ENCODE data around the gene PTGFRN.

The PTGFRN gene

DNA sequence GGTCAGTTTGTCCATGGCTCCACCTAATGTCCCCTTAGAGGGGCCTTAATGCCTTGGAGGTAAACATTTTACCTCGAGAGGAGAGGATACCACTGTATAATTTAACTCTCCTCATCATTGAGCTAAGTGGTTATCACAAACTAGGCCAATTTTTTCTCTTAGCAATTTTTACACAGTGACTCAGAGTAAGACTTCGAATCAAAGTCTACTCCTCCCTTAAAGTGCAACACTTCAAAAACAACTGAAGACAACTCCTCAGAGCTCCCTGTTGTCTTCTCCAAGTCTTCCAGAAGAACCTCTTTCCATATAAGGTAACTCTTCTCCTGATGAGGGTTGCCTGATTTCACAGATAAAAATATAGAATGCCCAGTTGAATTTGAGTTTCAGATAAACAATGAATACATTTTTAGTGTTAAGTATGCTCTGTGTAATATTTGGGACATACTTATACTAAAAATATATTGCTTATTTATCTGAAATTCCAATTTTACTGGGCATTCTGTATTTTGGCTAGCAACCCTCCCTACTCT, 4.9 kb upstream of the PTGFRN start:
- Histone ChIP-seq H3K4me3 (ENCODE audit: low read length in 2 of 2) (no peak overlapping the region), H3K9ac (ENCODE audit: low read depth in 1 of 2, low read length in 2 of 2) (no peak overlapping the region), H3K27me3 (ENCODE audit: control insufficient read depth in 2 of 2, insufficient read depth in 2 of 2, low read length in 2 of 2) (no peaks in the 10 kb centered on the region), H3K9me3 (ENCODE audit: control insufficient read depth in 2 of 2, low read length in 2 of 2) (no peaks in the 10 kb centered on the region), H3K36me3 (ENCODE audit: control insufficient read depth in 2 of 2, insufficient read depth in 2 of 2, low read length in 2 of 2) (no peaks in the 10 kb centered on the region), H3K4me1 (ENCODE audit: control insufficient read depth in 2 of 2, insufficient read depth in 2 of 2, low read length in 2 of 2) (peaks cover 3 to 4% of the 10 kb centered on the region in 2 donors), H3K27ac (ENCODE audit: low read depth in 2 of 2, low read length in 2 of 2) (no peak overlapping the region)

DNA sequence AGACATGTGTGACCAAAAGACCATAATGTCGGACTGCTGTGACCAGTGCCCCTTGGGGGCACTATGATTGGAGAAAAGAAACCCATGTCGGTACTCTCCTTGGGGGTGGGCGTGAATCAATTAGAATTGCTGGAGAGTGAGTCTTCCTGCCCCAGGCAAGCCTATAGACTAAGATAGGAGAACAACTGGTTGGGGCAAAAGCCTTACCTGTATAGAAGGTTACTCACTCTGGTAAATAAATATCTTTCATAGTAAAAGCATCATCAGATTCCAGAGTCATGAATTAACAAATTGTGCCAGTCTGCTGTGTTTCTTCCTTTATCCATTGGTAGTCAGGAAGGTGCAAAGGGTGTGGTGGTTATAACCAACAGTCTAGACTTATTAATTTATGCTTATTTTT, 2.9 kb upstream of the PTGFRN start:
- Histone ChIP-seq H3K4me1 (ENCODE audit: control insufficient read depth in 2 of 2, insufficient read depth in 2 of 2, low read length in 2 of 2) (peaks cover 13% of the 10 kb centered on the region in 2 donors), H3K9ac (ENCODE audit: low read depth in 1 of 2, low read length in 2 of 2) (no peak overlapping the region), H3K27me3 (ENCODE audit: control insufficient read depth in 2 of 2, insufficient read depth in 2 of 2, low read length in 2 of 2) (no peaks in the 10 kb centered on the region), H3K9me3 (ENCODE audit: control insufficient read depth in 2 of 2, low read length in 2 of 2) (no peaks in the 10 kb centered on the region), H3K4me3 (ENCODE audit: low read length in 2 of 2) (no peak overlapping the region), H3K36me3 (ENCODE audit: control insufficient read depth in 2 of 2, insufficient read depth in 2 of 2, low read length in 2 of 2) (no peaks in the 10 kb centered on the region), H3K27ac (ENCODE audit: low read depth in 2 of 2, low read length in 2 of 2) (no peak overlapping the region)

DNA sequence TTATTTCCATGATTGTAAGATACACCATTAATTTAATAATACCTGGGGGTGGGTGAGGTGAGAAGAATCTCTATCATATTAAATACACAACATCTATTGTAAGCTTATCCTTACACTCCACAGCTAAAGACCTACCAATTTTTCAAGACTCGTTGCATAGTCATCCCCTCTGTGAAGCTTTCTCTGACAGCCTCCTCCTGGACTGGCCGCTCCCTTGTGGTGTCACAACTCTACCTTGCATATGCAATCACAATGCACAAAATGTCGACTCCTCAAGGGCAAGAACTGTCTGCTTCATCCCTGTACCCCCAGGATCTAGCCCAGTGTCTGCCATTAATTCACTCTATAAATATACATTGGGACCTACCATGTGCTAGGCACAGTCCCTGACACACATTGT, 2.4 kb upstream of the PTGFRN start:
- Histone ChIP-seq H3K36me3 (ENCODE audit: control insufficient read depth in 2 of 2, insufficient read depth in 2 of 2, low read length in 2 of 2) (no peaks in the 10 kb centered on the region), H3K27ac (ENCODE audit: low read depth in 2 of 2, low read length in 2 of 2) (no peak overlapping the region)

DNA sequence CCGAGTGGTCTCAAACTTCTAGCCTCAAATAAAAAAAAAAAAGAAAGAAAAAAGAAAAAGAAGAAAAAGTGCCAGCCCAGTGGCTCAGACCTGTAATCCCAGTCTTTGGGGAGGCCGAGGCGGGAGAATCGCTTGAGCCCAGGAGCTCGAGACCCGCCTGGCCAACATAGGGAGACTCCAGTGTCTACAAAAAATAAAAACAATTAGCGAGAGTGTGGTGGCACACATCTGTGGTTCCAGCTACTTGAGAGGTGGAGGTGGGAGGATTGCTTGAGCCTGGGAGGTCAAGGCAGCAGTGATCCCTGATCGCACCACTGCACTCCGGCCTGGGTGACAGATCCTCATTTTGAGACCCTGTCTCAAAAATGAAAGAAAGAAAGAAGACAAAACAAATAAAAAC, 1.4 kb upstream of the PTGFRN start:
- no peak overlapping the region for H3K9ac ChIP-seq (ENCODE audit: low read depth in 1 of 2, low read length in 2 of 2)
- no peaks in the 10 kb centered on the region for H3K9me3 ChIP-seq (ENCODE audit: control insufficient read depth in 2 of 2, low read length in 2 of 2)
- no peak overlapping the region for H3K27ac ChIP-seq (ENCODE audit: low read depth in 2 of 2, low read length in 2 of 2)
- H3K36me3 ChIP-seq (ENCODE audit: control insufficient read depth in 2 of 2, insufficient read depth in 2 of 2, low read length in 2 of 2), result no peaks in the 10 kb centered on the region
- H3K4me1 ChIP-seq (ENCODE audit: control insufficient read depth in 2 of 2, insufficient read depth in 2 of 2, low read length in 2 of 2), result peaks cover 13 to 20% of the 10 kb centered on the region in 2 donors
- H3K27me3 ChIP-seq (ENCODE audit: control insufficient read depth in 2 of 2, insufficient read depth in 2 of 2, low read length in 2 of 2), result no peaks in the 10 kb centered on the region
- H3K4me3 ChIP-seq (ENCODE audit: low read length in 2 of 2), result no peak overlapping the region

More for the DNA sequence above, 2.4 kb upstream of the PTGFRN start:
- no peak overlapping the region for H3K9ac ChIP-seq (ENCODE audit: low read depth in 1 of 2, low read length in 2 of 2)
- H3K27me3 ChIP-seq (ENCODE audit: control insufficient read depth in 2 of 2, insufficient read depth in 2 of 2, low read length in 2 of 2), result no peaks in the 10 kb centered on the region
- H3K9me3 ChIP-seq (ENCODE audit: control insufficient read depth in 2 of 2, low read length in 2 of 2), result no peaks in the 10 kb centered on the region
- peaks cover 13 to 19% of the 10 kb centered on the region in 2 donors for H3K4me1 ChIP-seq (ENCODE audit: control insufficient read depth in 2 of 2, insufficient read depth in 2 of 2, low read length in 2 of 2)
- no peak overlapping the region for H3K4me3 ChIP-seq (ENCODE audit: low read length in 2 of 2)

DNA sequence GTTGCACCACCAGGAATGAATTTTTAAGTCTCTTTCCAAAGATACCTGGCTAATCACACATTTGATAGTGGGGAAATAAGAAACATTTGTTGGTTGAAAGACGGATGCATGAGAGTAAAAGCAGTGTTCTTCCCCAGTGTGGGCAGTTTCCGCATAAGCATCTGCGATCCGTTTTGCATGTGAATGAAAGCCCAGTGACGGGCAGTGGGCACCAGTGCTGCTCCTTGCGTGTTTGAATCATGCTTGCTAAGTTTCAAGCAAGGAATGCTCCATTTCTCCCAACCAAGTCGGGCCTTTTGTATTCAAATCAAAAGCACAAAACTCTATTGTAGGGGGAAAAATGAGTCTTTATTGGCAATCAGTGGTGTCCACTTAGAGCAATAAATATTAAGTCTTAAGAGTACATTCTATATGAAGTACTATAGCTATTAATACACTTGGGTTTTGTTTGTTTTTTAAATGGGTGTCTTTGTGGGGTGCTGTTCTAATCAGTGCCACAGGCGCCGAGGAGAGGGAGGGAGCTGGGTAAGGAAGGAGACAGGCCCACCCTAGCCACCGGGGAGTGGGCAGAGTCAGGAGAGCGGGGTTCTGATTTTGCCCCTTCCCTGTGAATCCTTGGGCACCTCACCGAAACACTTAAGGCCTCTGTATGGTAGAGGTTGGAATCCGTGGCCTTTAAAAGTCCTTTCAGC, 750 bp upstream of the PTGFRN start:
- H3K4me3 ChIP-seq (ENCODE audit: low read length in 2 of 2), result peak overlapping the region; percentile 74 to 86
- no peaks in the 10 kb centered on the region for H3K27me3 ChIP-seq (ENCODE audit: control insufficient read depth in 2 of 2, insufficient read depth in 2 of 2, low read length in 2 of 2)
- peaks cover 13 to 20% of the 10 kb centered on the region in 2 donors for H3K4me1 ChIP-seq (ENCODE audit: control insufficient read depth in 2 of 2, insufficient read depth in 2 of 2, low read length in 2 of 2)
- H3K27ac ChIP-seq (ENCODE audit: low read depth in 2 of 2, low read length in 2 of 2), result peak overlapping the region; percentile 79 to 81
- no peaks in the 10 kb centered on the region for H3K36me3 ChIP-seq (ENCODE audit: control insufficient read depth in 2 of 2, insufficient read depth in 2 of 2, low read length in 2 of 2)
- peak overlapping the region in 1 of 2 donors; percentile 82 for H3K9ac ChIP-seq (ENCODE audit: low read depth in 1 of 2, low read length in 2 of 2)
- no peaks in the 10 kb centered on the region for H3K9me3 ChIP-seq (ENCODE audit: control insufficient read depth in 2 of 2, low read length in 2 of 2)

DNA sequence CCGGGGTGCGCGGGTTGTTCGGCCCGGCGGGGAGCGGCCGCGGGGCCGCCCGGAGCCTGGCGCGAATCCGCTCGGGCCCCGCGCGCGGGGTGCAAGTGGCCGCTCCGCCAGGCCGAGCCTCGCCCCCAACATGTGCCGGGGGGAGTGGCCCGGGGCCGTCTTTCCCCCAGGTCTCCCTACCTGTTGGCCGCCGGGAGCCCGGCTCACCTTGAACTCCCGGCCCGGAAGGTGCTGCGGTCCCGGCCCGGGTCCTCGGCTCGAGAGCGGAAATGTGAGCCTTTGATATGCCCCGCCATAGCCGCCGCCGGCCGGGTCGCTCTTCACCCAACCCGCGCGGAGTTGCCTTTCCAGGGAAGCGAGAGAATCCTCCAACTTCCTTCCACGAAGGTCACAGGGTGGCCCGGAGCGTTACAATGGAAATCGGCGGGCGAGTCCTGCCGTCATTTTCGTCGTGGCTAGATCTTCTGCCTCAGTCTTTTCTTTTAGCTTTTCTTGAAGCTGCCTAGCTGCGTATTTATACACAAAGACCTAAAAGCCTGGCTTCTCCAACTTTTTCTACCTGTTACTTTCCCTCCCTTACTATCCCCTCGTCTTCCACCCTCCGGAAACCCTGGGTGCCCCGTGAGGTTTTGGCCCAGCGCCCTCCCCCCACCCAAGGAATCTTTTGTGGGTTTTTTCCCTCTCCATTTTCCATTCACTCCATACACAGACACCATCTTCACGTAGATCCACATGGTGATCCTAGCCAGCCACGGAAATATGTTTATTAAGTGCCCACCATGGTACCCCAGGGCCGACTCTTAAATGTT, 867 bp downstream of the PTGFRN start:
- Histone ChIP-seq H3K4me1 (ENCODE audit: control insufficient read depth in 2 of 2, insufficient read depth in 2 of 2, low read length in 2 of 2) (peaks cover 13 to 31% of the 10 kb centered on the region in 2 donors), H3K36me3 (ENCODE audit: control insufficient read depth in 2 of 2, insufficient read depth in 2 of 2, low read length in 2 of 2) (no peaks in the 10 kb centered on the region)

DNA sequence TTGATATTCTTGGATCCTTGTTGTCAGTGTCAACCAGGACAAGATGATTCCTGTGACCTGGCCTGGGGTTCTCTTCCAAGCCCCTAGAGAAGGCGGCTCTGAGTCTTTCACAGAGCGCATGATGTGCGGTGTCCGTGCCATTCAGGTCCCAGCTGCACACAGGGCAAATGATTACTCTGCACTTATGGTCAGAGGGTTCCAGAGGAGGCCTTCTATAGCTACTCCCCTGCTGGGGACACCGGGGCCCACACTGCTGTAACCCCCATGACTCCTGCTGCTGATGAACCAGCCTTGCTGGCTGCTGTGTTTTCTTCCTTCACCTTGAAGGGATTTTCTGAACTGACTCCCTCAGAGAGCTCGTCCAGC, 1.5 kb downstream of the PTGFRN start:
- Histone ChIP-seq H3K27ac (ENCODE audit: low read depth in 2 of 2, low read length in 2 of 2) (peak overlapping the region; percentile 79 to 81), H3K4me3 (ENCODE audit: low read length in 2 of 2) (peak overlapping the region; percentile 74 to 86), H3K27me3 (ENCODE audit: control insufficient read depth in 2 of 2, insufficient read depth in 2 of 2, low read length in 2 of 2) (no peaks in the 10 kb centered on the region), H3K4me1 (ENCODE audit: control insufficient read depth in 2 of 2, insufficient read depth in 2 of 2, low read length in 2 of 2) (peaks cover 13 to 37% of the 10 kb centered on the region in 2 donors), H3K9me3 (ENCODE audit: control insufficient read depth in 2 of 2, low read length in 2 of 2) (no peaks in the 10 kb centered on the region), H3K36me3 (ENCODE audit: control insufficient read depth in 2 of 2, insufficient read depth in 2 of 2, low read length in 2 of 2) (no peaks in the 10 kb centered on the region), H3K9ac (ENCODE audit: low read depth in 1 of 2, low read length in 2 of 2) (peak overlapping the region; percentile 80 to 82)

More for the DNA sequence above, 867 bp downstream of the PTGFRN start:
- H3K27ac ChIP-seq (ENCODE audit: low read depth in 2 of 2, low read length in 2 of 2), result peak overlapping the region; percentile 79 to 81
- no peaks in the 10 kb centered on the region for H3K9me3 ChIP-seq (ENCODE audit: control insufficient read depth in 2 of 2, low read length in 2 of 2)
- H3K9ac ChIP-seq (ENCODE audit: low read depth in 1 of 2, low read length in 2 of 2), result peak overlapping the region; percentile 80 to 82
- H3K4me3 ChIP-seq (ENCODE audit: low read length in 2 of 2), result peak overlapping the region; percentile 74 to 86
- no peaks in the 10 kb centered on the region for H3K27me3 ChIP-seq (ENCODE audit: control insufficient read depth in 2 of 2, insufficient read depth in 2 of 2, low read length in 2 of 2)

DNA sequence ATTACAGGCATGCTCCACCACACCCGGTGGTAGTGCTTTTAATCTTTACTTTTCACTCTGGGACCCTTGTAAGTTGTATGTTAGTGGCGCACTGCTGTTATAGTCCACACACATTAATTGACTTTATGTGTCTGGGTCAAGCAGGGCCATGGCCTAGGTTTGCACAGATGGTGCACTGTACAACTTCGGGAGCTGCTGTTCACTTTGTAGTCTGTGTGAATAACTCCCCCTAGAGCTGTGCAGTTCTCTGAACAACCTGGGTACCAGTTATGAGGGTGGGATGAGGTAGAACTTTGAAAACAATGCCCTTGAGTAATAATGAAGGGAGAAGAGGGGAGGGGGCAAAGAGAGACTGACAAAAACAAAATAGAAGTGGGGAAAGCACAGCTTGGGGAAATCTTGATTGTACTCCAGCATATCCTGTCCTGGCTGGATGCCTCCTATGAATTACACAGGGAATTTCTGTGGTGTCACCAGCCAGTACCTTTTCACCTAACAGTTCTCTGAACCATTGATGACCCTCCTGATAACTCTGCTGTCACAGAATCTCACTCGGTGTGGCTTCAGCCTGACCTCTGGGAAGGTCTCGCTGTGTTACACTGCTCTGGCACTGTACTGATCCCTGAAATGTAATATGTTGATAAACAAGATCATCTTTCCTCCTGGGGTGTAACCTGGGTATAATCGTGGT, 2.2 kb downstream of the PTGFRN start:
- H3K4me1 ChIP-seq (ENCODE audit: control insufficient read depth in 2 of 2, insufficient read depth in 2 of 2, low read length in 2 of 2), result peaks cover 13 to 45% of the 10 kb centered on the region in 2 donors
- H3K27me3 ChIP-seq (ENCODE audit: control insufficient read depth in 2 of 2, insufficient read depth in 2 of 2, low read length in 2 of 2), result no peaks in the 10 kb centered on the region
- peak overlapping the region in 1 of 2 donors; percentile 82 for H3K9ac ChIP-seq (ENCODE audit: low read depth in 1 of 2, low read length in 2 of 2)
- H3K4me3 ChIP-seq (ENCODE audit: low read length in 2 of 2), result no peak overlapping the region
- no peak overlapping the region for H3K27ac ChIP-seq (ENCODE audit: low read depth in 2 of 2, low read length in 2 of 2)
- no peaks in the 10 kb centered on the region for H3K36me3 ChIP-seq (ENCODE audit: control insufficient read depth in 2 of 2, insufficient read depth in 2 of 2, low read length in 2 of 2)
- H3K9me3 ChIP-seq (ENCODE audit: control insufficient read depth in 2 of 2, low read length in 2 of 2), result no peaks in the 10 kb centered on the region

DNA sequence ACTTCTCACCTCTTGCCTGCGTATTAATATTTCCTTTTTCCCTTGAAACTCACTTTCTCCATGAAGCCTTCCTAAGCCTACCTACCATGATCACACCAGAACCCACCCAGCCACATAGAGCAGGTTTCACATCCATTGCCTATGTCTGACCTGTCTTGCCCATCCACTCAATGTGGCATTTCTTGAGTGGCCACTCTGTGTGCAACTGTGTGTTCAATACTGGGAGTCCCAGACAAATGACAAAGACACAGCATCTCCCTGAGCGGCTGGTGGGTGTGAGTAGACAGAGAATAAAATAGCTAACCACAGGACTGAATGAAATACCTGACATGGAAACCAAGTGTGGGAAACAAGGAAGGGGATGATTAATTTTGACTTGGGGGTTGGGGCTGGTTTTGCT, 3.1 kb downstream of the PTGFRN start:
- Histone ChIP-seq H3K4me1 (ENCODE audit: control insufficient read depth in 2 of 2, insufficient read depth in 2 of 2, low read length in 2 of 2) (peaks cover 13 to 54% of the 10 kb centered on the region in 2 donors), H3K9ac (ENCODE audit: low read depth in 1 of 2, low read length in 2 of 2) (no peak overlapping the region), H3K36me3 (ENCODE audit: control insufficient read depth in 2 of 2, insufficient read depth in 2 of 2, low read length in 2 of 2) (no peaks in the 10 kb centered on the region)

DNA sequence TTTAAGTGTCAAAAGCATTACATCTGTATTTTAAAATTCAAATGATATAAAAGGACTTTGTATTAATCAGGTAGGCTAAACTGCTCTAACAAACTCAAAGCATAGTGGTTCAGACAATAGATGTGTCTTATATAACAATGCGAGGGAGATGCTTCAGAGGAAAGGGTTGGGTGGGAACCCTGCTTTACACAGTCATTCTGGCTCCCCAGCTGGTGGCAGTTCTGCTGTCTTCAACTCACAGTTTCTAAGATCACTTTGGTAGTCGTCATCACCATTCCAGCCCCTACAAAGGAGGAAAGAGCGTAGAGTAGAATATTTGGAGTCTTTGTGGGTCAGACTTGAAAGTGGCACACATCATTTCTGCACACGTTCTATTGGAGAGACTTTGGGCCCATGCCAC, 4.2 kb downstream of the PTGFRN start:
- peak overlapping the region in 1 of 2 donors; percentile 44 for H3K27ac ChIP-seq (ENCODE audit: low read depth in 2 of 2, low read length in 2 of 2)

More for the DNA sequence above, 3.1 kb downstream of the PTGFRN start:
- H3K9me3 ChIP-seq (ENCODE audit: control insufficient read depth in 2 of 2, low read length in 2 of 2), result no peaks in the 10 kb centered on the region
- H3K27me3 ChIP-seq (ENCODE audit: control insufficient read depth in 2 of 2, insufficient read depth in 2 of 2, low read length in 2 of 2), result no peaks in the 10 kb centered on the region
- no peak overlapping the region for H3K27ac ChIP-seq (ENCODE audit: low read depth in 2 of 2, low read length in 2 of 2)
- no peak overlapping the region for H3K4me3 ChIP-seq (ENCODE audit: low read length in 2 of 2)

More for the DNA sequence above, 4.2 kb downstream of the PTGFRN start:
- Histone ChIP-seq H3K27me3 (ENCODE audit: control insufficient read depth in 2 of 2, insufficient read depth in 2 of 2, low read length in 2 of 2) (no peaks in the 10 kb centered on the region), H3K4me1 (ENCODE audit: control insufficient read depth in 2 of 2, insufficient read depth in 2 of 2, low read length in 2 of 2) (peaks cover 13 to 58% of the 10 kb centered on the region in 2 donors), H3K9me3 (ENCODE audit: control insufficient read depth in 2 of 2, low read length in 2 of 2) (no peaks in the 10 kb centered on the region), H3K9ac (ENCODE audit: low read depth in 1 of 2, low read length in 2 of 2) (no peak overlapping the region), H3K36me3 (ENCODE audit: control insufficient read depth in 2 of 2, insufficient read depth in 2 of 2, low read length in 2 of 2) (no peaks in the 10 kb centered on the region), H3K4me3 (ENCODE audit: low read length in 2 of 2) (no peak overlapping the region)
